GM03348 (cell line): ENCODE data around the gene NENF.

ENCODE experiments used
- DNase-seq: peaks from one replicate; pipeline ENCODE4 v3.0.0; 2012; ENCODE audit warnings: low spot score

NENF gene

DNA sequence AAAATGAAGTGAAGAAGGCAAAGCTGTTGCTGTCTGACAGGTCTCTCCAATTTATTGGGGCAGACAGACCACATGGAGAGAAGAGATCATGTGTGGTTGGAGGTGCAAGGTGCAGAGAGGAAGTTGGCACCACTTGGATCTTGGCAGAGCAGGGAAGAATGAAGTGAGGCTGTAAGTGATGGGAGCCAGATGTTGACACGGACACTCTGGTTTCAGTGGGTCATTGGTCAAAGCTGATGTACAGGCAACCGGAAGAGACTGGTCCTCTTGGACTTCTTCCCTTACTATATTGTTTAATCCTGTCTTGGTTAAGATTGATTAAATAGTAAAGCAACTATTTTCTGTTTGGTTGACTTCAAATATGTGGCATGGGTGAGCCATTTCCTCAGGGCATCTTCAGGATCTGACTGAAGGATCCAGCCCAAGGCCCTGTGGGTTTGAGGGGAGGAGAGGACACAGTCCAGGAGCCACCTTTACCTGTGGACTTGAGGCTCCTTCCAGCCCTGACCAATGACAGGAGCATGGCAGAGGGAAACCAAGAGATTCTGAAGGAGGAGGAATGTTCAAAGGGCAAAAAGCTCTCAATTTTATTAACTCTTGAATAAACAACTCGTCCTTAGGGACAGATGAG lies 49.4 kb downstream of the NENF start:
- no peak for DNase-seq

DNA sequence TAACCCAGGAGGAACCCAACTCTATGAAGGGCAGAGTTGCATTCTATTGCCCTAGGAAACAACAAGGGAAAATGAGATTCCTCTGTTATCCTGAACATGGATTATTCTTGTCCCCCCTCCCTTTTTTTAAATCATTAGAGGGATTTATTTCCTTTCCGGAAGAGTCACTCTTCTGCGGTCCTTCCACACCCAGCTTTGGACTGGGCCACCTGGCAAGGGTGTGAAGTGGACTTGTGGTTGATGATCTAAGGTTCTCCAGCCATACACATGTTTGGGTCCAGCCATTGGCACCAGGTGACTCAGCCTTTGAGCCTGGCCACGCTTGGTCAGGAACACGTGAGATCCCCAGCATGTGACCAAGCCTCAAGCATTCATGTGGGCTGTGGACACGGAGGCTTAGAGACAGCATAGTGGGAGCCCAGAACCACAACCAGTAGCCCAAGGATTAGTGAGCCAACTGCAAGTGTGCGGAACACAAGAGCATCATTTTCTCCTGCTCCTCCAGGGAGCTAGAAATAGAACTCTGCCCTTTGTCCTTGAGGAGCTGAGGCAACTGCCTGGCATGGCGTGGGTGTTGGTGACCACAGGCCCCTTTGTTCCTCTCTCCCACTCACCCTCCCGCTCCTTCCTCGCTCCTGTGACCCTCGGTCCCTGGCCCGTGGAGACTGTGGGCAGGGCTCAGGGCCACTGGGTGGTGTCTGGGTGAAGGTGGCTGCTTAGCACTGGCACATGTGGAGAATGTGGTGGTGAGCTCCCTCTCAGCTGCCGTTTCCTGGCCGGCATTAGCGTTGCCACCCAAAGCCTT lies 50.1 kb downstream of the NENF start:
- no peak for DNase-seq

DNA sequence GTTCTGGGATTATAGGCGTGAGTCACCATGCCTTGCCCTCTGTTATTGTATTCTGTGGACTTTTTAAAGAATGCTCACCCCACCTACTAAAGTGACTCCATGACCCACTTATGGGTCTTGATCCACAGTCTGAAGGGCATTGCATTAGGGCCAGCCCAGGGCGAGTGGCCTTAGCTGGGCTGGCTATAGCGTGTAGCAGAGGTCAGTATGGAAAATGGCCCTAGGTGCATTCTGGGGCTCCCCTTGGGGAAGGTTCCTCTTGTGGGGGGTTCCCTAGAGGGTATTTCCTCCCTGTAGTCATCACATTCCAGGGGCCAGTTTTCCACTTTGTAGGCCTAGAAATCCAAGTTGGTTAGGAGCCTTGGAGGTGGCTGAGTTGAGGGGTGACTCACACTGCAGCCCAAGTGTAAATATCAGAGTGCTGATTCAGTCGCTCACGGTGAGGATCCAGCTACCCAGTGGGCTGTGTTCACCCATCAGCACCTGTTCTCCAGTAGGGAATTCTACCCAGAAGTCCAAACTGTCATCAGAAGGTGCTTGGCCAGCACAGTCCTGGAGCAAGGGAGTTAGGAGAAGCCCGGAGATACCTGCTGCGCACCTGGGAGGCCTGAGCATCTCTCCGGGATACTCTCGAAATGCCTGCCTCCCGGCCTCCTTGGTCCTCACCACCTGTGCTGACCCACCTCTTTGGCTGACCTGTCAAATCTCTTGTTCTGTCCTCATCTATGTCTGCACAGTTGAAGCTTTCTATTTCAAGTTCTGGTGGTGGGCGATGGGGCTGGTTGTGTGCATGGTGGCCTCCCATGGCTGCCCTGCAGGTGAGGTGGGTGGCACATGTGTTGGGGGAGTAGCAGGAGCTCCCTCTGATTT lies 52.2 kb downstream of the NENF start:
- peak; percentile 56 for DNase-seq

DNA sequence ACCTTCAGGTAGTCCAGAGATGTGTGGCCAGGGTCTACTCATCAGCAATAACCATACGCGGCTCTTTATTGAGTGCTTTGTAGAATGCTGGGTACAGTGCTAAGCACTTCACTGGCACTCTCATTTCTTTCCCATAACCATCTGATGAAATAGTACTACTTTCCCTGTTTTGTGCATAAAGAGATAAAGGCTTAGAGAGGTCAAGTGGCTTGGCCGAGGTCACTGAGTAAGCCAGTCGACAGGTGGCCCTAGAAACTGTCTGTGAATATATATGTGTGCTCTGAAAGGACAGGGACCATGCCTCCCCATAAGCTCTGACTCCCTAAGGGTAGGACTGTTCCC lies 52.8 kb downstream of the NENF start:
- DNase-seq, result no peak

DNA sequence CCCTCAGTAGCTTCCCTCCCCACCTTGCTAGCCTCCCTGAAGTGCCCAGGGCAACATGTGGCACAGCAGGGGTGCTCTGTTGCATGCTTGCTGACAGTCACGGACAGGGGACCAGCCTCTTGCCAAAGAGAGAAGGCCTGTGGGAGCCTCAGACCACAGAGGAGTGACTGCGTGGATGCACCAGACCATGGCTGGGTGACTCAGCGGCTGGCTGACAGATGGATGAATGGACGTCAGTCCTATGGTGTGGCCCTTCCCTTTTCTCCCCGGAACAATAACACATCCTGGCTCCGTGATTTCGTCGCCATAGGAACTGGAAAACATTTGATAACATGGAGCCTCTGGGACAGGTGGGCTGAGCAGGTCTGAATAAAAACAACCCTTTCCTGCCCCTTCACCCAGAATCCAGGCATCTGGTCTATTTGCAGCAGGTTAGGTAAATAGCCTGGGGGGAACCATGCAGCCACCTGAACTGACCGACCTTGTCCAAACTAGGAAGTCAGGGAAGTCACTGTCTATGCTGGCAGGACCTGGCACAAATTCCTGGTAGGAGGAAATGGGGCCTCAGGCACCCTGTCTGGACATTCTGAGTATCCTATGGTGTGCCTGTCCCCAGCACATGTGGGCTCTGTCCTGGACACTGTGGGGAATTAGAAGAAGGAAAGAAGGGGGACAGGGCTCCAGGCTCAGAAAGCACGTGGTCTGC lies 53.3 kb downstream of the NENF start:
- peak; percentile 78 for DNase-seq

DNA sequence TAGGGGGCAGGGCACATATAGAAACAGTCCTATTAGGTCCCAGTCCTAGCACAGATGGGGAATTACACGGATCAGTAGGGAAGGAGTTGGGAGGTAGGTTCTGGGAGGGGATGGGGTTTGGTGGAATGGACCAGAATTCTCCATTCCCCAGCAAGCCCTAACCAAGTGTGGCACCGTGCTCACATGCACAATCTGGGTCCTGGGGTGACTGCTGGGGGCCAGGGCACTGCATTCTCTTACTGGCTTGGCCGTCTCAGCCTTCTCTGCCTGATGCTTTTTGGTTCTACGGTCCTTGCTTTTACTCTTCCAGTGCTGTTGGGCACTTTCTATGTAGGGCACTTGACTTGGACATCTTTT lies 53.9 kb downstream of the NENF start:
- no peak for DNase-seq

DNA sequence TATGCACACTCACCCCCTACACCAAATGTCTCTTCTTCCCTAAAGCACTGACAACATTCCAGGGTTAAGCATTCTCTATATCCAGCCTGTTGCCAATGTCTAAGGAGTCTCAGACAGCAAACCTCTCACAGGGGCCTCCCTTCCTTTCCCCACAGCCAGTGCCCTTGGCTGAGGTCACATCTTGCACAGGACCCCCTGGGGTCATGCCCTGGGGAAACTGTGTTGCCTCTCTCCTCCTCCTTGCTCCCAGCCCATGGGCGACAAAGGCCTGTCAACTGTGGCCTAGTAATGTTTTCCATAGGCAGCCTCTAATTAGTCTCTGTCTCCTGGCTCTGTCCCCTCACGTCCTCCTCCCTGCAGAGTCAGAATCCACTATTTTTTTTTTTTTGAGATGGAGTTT lies 54.6 kb downstream of the NENF start:
- no peak for DNase-seq

DNA sequence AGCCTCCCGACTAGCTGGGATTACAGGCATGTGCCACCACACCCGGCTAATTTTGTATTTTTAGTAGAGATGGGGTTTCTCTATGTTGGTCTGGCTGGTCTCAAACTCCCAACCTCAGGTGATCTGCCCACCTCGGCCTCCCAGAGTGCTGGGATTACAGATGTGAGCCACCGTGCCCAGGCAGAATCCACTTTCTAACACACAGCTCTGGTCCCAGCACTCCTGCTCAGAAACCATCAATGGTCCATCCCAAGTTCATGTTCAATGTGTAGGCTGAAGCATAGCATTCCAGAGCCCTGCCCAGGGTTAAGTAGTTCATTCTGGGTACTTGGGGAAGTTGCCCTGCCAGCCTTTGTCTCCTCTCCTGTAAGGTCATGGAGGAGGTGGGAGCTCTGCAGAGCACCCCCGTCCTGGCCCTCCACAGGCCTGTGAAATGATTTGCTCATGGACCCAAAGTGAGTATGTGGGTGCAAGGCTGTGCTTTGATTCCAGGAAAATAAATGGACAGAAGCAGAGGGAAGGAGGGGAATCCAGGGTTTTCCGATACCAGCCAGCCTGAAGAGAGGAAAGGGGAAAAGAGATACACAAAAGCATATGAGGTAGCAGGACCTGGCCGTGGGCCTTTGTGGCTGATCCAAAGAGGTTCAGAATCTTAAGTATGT lies 55.2 kb downstream of the NENF start:
- DNase-seq, result no peak

DNA sequence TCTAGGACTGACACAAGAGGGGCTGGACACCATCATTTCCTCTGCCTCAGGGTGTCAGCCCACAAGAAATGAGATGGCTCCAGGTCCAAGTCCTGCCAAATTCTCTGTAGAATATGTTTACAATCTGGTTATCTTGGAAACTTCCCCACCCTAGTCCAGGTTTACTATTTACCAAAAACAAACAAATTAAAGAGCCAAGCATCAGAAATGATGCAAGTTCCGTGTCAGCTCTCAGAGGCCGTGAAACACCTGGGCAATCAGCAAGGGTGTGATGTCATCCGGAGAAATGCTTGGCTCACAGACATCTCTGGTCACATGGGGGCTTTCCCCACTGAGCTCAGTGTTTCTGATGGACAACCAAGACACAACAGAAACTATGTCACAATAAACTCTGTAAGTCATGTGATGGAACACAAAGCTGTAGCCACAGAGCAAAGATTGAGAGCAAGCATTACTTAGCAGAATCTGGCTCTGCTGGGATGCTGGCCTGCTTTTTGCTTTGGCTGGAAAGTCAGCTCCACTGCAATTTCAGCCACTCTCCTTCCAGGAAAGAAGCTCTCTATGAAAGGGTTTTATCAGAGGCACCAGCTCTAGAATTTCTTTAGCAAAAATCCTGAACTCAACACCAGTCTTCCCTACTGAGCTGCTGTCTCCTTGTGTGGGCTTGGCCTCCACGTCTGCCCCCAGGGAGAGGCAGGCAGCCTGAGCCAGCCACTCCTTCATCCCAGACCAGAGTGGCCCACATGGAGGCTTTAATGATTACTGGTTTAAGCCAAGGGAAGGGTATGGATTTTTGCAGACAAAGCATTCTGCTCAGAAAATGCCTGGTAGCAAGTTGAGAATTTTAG lies 55.9 kb downstream of the NENF start:
- DNase-seq, result peak; percentile 57

DNA sequence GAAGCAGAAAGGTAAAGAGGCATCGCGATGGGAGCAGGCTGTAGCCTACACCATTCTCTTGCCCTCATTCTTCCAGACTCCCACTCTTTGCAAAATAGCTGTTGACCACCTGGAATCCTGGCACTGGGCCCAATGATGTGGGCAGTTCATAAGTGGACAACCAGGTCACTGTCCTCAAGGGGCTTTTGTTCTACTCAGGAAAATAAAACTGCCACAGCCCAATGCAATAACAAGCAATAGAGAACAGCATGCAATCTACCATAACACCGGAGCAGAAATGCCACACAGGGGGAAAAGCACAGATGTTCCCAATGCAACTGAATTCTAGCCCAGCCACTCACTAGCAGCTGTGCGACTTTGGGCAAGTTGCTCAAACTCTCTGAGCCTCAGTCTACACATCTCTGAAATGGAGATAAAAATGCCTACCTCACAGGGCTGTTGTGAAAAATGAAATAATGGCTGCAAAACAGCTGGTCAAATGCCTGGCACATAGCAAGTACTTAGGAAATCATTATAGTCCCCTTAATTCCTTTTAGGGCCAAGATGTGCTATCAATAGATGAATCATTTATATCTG lies 56.7 kb downstream of the NENF start:
- no peak for DNase-seq

DNA sequence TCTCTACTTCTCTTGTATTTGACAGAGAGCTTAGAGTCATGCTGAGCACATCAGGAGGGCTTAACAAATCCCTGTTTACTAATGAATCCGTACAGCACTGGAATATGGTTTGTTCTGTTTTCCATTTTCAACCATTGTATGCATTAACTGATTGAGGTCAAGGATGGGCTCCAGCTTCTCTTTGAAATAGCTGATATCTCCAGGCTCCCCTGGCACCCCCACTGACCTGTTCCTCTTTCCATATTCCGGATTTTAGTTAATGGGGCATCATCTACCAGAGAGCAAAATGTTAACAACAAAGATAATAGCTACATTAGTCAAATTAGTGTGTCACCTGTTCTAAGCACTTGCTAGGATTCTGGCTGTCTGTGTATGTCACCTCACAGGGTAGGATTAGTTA lies 57.6 kb downstream of the NENF start:
- DNase-seq, result no peak

DNA sequence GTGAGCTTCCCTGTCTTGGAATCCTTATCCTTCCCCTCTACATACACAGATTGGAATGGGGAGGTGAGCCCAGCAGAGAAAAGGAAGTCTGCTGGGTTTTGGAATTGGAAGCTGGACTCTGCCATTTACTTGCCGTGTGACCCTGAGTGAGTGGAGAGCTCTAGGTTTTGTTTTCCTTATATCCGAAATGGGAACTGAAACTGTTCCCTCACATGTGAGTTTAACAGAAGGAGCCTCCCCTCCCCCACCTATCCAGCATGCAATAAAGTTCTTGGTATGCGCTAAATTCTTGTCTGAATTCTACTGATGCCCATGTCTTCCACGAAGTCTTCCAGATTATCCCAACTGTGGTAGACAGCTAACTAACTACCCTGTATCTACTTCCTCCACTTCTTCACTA lies 58.7 kb downstream of the NENF start:
- no peak for DNase-seq
